Ectodermal cell (in vitro differentiated cells): ENCODE data around the gene KCNQ5.

Experiments used
- H3K27ac ChIP-seq: 2 replicates; pipeline ENCODE4 v1.7.0; 2013; ENCODE audit warnings: mild to moderate bottlenecking, low read depth, low read length; ENCODE audit not compliant: insufficient read depth, poor library complexity, severe bottlenecking
- H3K27me3 ChIP-seq: 2 replicates; pipeline ENCODE4 v1.7.0; 2013; ENCODE audit warnings: mild to moderate bottlenecking, low read length; ENCODE audit not compliant: insufficient read depth, control insufficient read depth, poor library complexity, severe bottlenecking
- H3K36me3 ChIP-seq: one replicate; pipeline ENCODE4 v1.7.0; 2013; ENCODE audit warnings: low read length; ENCODE audit not compliant: control insufficient read depth, insufficient read depth
- H3K4me1 ChIP-seq: one replicate; pipeline ENCODE4 v1.7.0; 2013; ENCODE audit warnings: low read length; ENCODE audit not compliant: control insufficient read depth, insufficient read depth
- H3K4me3 ChIP-seq: 2 replicates; pipeline ENCODE4 v1.7.0; 2013; ENCODE audit warnings: low read depth, low read length, control low read depth; ENCODE audit not compliant: insufficient read depth
- H3K9me3 ChIP-seq: 2 replicates; pipeline ENCODE4 v1.7.0; 2013; ENCODE audit warnings: mild to moderate bottlenecking, low read length, moderate library complexity; ENCODE audit not compliant: control insufficient read depth
- WGBS, 2 experiments: methylation state at CpG; one replicate each; pipeline ENCODE4 v1.1.7; 2013; ENCODE audit warnings: missing lambda C conversion rate in 2 of 2; 5-methylcytosine and 5-hydroxymethylcytosine counted together

The KCNQ5 gene

DNA sequence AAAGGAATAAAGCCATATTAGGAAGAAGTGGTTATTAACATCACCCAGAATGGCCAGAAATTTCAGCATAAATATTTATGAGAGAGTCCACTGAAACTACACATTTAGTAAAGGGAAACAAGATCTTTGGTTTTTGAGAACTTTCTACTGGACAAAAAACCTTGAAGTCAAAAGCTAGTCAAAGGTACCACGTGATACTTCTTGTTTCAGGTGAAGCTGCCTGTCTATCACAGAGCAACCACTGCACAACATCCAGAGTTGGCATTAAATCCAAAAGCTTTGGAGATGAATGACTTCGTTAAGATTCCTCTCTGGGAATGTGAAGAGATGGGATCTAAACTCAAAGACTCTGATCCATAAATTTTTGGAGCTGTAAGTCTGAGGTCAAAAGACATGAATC, 137.0 kb downstream of the KCNQ5 start:
- Histone ChIP-seq H3K27me3 (no peaks in the 10 kb centered on the region), H3K4me1 (no peaks in the 10 kb centered on the region), H3K27ac (no peak overlapping the region), H3K9me3 (no peaks in the 10 kb centered on the region), H3K4me3 (no peak overlapping the region), H3K36me3 (no peaks in the 10 kb centered on the region)
- 88 to 93% methylated on average over 2 of the region's 2 CpGs for WGBS, 2 experiments

DNA sequence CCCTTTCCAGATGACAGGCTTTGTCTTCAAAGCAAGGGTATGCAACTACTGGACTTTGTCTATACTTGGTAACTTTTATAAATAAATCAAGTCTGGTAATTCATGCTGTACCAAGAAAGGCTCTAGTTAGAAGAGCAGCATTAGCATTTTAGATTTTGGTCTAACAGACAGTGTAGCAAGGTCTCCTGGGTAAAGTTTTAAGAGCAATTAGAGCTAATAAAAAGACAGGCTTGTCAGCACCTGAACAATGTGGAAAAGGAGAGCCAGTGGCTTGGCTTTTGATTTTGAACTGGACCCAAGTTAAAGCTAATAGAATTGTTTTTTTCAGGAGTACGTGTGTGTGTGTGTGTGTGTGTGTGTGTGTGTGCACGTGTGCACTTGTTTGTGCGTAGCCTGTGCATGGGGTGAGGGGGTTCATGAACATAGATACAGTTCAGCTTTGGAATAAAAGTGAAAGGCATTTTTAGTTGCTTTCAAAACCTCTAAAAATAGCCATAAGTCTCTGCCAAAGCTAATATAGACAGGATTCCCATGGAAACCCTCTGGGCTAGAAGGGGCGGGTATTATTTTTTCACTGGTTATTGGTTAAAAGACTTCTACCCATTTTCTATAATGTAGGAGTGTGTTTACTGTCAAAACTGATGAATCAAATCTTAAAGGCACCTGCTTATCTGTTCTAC, 138.4 kb downstream of the KCNQ5 start:
- Histone ChIP-seq H3K4me3 (no peak overlapping the region), H3K27me3 (no peaks in the 10 kb centered on the region), H3K9me3 (no peaks in the 10 kb centered on the region), H3K36me3 (no peaks in the 10 kb centered on the region), H3K4me1 (no peaks in the 10 kb centered on the region), H3K27ac (no peak overlapping the region)
- WGBS, 2 experiments: 83 to 92% methylated on average over 3 to 4 of the region's 4 CpGs

DNA sequence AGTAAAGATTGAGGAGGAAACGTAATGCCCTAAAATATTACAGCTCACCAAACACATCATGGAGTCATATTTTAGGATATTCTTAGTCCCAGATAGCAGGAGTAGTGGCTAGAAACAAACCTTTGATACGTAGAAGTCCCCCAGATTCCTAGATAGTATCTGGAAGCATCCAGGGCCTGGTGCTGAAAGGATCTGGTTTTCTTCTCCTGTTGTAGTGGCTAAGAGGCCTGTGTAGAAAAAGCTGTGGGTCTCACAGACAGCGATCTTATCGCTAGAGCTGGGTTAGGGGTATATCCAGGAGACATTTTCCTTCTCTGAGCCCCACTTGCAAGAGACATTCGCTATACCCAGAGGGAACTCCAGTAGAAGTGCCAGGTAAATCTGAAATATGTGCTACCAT, 139.9 kb downstream of the KCNQ5 start:
- Histone ChIP-seq H3K9me3 (no peaks in the 10 kb centered on the region), H3K27ac (no peak overlapping the region), H3K4me3 (no peak overlapping the region), H3K36me3 (no peaks in the 10 kb centered on the region), H3K4me1 (no peaks in the 10 kb centered on the region), H3K27me3 (no peaks in the 10 kb centered on the region)
- 91 to 97% methylated on average over 4 to 5 of the region's 5 CpGs for WGBS, 2 experiments

DNA sequence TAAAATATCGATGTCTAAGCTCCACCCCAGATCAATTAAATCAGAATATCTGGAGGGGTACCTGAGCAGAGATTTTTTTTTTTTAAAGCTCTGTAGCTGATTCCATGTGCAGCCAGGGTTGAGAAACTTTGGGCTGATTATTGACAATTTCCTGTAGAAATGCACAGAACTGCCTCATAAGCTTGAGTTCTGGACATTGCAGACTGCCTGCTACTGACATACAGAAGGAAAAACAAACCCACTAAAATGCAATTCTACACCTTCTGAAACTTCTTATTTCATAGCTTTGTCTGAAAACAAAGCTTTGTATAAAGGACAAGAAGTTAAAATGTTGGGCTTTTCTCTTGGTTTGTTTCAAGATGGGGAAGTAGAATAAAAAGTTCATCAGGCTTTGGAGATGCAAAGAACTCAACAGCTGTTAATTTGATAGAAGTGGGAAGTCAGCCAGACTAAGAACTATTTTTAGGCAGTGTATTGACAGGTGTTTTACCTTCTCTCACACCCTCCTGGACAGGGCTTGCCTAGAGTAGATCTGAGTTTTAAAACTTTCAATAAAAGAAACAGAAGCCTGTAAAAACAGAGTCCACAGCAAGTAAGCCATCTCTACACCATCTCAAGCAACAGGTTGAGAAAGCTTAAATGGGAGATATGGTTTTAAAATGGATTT, 147.7 kb downstream of the KCNQ5 start:
- Histone ChIP-seq H3K27me3 (no peaks in the 10 kb centered on the region), H3K4me1 (no peaks in the 10 kb centered on the region), H3K36me3 (no peaks in the 10 kb centered on the region), H3K4me3 (no peak overlapping the region), H3K27ac (no peak overlapping the region), H3K9me3 (no peaks in the 10 kb centered on the region)
- 100% methylated on average over 1 of the region's 1 CpG for WGBS, 2 experiments

DNA sequence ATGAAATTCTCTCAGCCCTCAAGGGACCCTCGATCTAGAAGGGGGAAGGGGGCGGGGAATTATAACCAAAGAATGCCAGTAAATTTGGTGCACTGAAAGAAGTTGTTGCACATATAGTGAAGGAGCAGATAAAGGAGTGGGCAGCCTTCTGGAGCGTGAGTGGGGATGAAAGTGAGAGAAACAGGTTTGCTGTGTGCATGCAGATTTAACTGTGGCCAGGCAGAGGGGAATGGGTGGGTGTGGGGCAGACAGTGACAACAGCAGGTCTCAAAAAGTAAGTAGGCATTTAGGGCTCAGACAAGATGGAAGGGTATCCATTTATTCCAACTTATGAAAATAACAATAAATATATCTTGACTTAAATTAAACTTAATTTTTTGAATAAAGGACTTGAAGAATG, 149.1 kb downstream of the KCNQ5 start:
- no peaks in the 10 kb centered on the region for H3K4me1 ChIP-seq
- WGBS, 2 experiments: 91 to 94% methylated on average over 3 of the region's 3 CpGs
- no peaks in the 10 kb centered on the region for H3K9me3 ChIP-seq

DNA sequence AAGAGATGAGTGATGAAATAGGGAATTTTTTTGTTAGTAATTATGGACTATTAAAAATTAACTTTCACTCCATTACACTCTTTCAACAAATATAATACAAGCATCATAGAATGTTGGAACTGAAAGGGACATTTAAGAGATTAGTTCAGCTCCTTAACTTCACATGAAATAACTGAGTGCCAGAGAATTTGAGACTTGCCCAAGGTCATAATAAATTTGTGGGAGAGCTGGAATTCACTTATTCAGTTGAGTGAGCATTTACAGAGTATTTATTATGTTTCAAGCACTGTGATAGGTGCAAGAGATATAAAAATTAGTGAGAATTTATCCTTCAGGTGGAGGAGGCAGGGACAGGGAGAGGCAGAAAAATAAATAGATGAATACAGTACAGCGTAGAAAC, 154.6 kb downstream of the KCNQ5 start:
- WGBS, 2 experiments: 93 to 95% methylated on average over 1 of the region's 1 CpG
- H3K9me3 ChIP-seq: no peaks in the 10 kb centered on the region
- H3K36me3 ChIP-seq: no peaks in the 10 kb centered on the region
- H3K27me3 ChIP-seq: no peaks in the 10 kb centered on the region
- H3K27ac ChIP-seq: no peak overlapping the region
- H3K4me3 ChIP-seq: no peak overlapping the region
- no peaks in the 10 kb centered on the region for H3K4me1 ChIP-seq

More for the DNA sequence above, 149.1 kb downstream of the KCNQ5 start:
- no peaks in the 10 kb centered on the region for H3K36me3 ChIP-seq
- no peak overlapping the region for H3K4me3 ChIP-seq
- H3K27me3 ChIP-seq: no peaks in the 10 kb centered on the region
- no peak overlapping the region for H3K27ac ChIP-seq

DNA sequence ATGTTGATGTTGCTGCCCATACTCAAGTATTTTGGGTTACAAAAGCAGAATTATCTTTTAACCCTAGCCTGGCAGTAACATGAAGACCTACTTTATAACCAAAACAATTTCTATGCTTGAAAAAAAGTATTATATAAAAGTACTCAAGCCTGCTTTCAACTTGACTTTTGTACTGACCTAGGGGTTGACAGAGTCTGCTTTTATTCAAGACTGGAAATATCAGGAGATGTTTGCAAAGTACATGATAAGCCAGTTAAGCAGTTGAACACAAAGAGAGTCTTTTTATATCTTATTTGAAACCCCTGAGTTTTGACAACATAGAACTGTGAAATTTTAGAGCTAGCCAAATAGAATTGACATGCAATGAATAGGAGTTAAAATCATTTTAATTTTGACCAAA, 159.8 kb downstream of the KCNQ5 start:
- H3K4me1 ChIP-seq: no peaks in the 10 kb centered on the region
- no peaks in the 10 kb centered on the region for H3K36me3 ChIP-seq
- H3K27me3 ChIP-seq: no peaks in the 10 kb centered on the region
- H3K27ac ChIP-seq: no peak overlapping the region
- H3K4me3 ChIP-seq: no peak overlapping the region
- H3K9me3 ChIP-seq: no peaks in the 10 kb centered on the region

DNA sequence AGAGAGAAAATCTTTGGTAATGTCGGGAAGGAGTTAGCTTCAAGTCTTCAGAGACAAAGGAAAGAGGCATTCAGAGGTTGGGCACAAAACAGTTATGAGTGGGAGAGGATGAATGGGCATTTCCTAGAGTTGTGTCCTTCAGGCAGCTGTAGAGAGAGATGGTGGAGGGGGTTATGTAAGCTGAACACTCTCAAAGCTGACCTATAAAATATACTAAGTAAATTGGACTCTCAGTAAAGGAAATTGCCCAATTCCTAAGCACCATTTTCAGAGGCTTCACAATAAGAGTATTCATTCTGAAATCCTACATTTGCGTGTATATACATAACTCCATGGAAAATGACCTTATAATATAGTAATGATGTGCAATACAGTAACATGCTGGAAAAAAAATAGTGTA, 161.2 kb downstream of the KCNQ5 start:
- no peaks in the 10 kb centered on the region for H3K27me3 ChIP-seq
- WGBS, 2 experiments: 84 to 97% methylated on average over 1 of the region's 2 CpGs
- no peak overlapping the region for H3K27ac ChIP-seq
- H3K36me3 ChIP-seq: no peaks in the 10 kb centered on the region
- H3K9me3 ChIP-seq: no peaks in the 10 kb centered on the region
- no peaks in the 10 kb centered on the region for H3K4me1 ChIP-seq
- H3K4me3 ChIP-seq: no peak overlapping the region

DNA sequence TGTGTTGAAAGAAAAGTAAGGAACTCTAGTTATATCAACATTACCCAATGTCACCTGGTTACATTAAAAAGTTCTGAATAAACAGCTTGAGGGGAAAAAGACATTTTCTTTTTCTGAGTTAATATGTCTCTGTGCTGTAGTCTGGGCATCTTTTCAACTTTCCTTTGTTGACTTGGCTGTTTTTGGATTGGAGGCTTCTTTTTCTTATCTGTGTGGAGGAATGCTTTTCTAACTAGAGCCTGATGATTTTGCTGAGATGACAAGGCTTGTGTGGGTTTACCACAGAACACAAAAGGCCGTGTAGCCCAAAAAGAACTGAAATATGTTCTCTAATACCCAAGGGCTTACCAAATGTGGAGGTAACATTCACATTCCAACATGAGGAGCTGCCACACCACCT, 161.8 kb downstream of the KCNQ5 start:
- Histone ChIP-seq H3K4me3 (no peak overlapping the region), H3K36me3 (no peaks in the 10 kb centered on the region), H3K27ac (no peak overlapping the region), H3K4me1 (no peaks in the 10 kb centered on the region), H3K27me3 (no peaks in the 10 kb centered on the region), H3K9me3 (no peaks in the 10 kb centered on the region)
- WGBS, 2 experiments: 94 to 100% methylated on average over 1 of the region's 1 CpG

DNA sequence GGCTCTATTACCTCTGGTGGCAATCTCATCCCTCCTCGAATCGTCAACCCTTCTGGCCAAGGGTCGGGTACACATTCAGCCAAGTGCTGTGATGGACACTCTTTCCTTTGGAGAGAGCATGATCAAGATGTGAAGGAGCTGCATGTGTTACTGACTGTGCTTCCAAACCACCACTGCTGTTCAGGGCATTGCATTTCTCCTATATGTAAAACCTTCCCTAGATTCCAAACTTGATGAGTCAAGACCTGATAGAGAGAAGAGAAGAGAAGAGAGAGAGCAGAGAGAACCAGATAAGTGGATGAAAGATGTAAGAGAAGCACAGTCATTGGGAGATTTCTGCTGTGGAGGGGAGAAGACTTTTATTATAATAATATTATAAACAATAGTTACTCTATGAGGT, 162.2 kb downstream of the KCNQ5 start:
- Histone ChIP-seq H3K27ac (no peak overlapping the region), H3K27me3 (no peaks in the 10 kb centered on the region), H3K36me3 (no peaks in the 10 kb centered on the region), H3K4me1 (no peaks in the 10 kb centered on the region), H3K4me3 (no peak overlapping the region), H3K9me3 (no peaks in the 10 kb centered on the region)
- WGBS, 2 experiments: 88 to 98% methylated on average over 3 of the region's 3 CpGs
